ENCODE data around the gene WDR18. TPM values are rescaled to one million over a fixed set of nuclear protein-coding genes. Genes with fewer than 3 reads are reported as not detected.

WDR18 gene
- total RNA-seq, 6 donors from 2014 or later = 29.2 to 122 (median 38.6) TPM

GRCh38 chr19:1014161-1015060 is 30.3 kb downstream of the WDR18 start:
- H3K36me3 ChIP-seq = peaks cover 13 to 55% (median 53%) of the 10 kb centered on the region in 4 donors
- H3K27me3 ChIP-seq = no peaks in the 10 kb centered on the region
- H3K9me3 ChIP-seq = no peaks in the 10 kb centered on the region
- WGBS, 2 donors = 95 to 96% methylated on average over 36 to 37 of the region's 49 CpGs
- ATAC-seq (ENCODE audit: low FRiP score in 2 of 2) = no peak
- H3K4me3 ChIP-seq = no peak overlapping the region
- peak in 1 of 2 donors; percentile 84 for DNase-seq
- TF ChIP-seq POLR2AphosphoS5 (IDR thresholded peaks at IDR 0.05) (no peak), CTCF (IDR thresholded peaks at IDR 0.05) (no peak), EP300 (IDR thresholded peaks at IDR 0.05) (no peak), POLR2A (IDR thresholded peaks at IDR 0.05) (no peak)
- H3K27ac ChIP-seq = no peak overlapping the region
- peaks cover 37 to 50% (median 43%) of the 10 kb centered on the region in 4 donors for H3K4me1 ChIP-seq

GRCh38 chr19:1015061-1015781 is 31.1 kb downstream of the WDR18 start:
- no peak overlapping the region for H3K4me3 ChIP-seq
- H3K27me3 ChIP-seq = no peaks in the 10 kb centered on the region
- peak in 1 of 2 donors; percentile 81 for DNase-seq
- no peak for ATAC-seq (ENCODE audit: low FRiP score in 2 of 2)
- H3K27ac ChIP-seq = no peak overlapping the region
- H3K9me3 ChIP-seq = no peaks in the 10 kb centered on the region
- TF ChIP-seq POLR2A (IDR thresholded peaks at IDR 0.05) = no peak
- TF ChIP-seq EP300 (IDR thresholded peaks at IDR 0.05) = no peak
- H3K36me3 ChIP-seq = peaks cover 13 to 48% (median 44%) of the 10 kb centered on the region in 4 donors
- H3K4me1 ChIP-seq = peaks cover 42 to 58% (median 48%) of the 10 kb centered on the region in 4 donors
- WGBS, 2 donors = 92 to 93% methylated on average over 7 to 26 of the region's 29 CpGs

- WGBS, 2 donors = 68 to 78% methylated on average over 11 to 23 of the region's 31 CpGs
- TF ChIP-seq POLR2A (IDR thresholded peaks at IDR 0.05) (no peak), EP300 (IDR thresholded peaks at IDR 0.05) (no peak), POLR2AphosphoS5 (IDR thresholded peaks at IDR 0.05) (no peak), CTCF (IDR thresholded peaks at IDR 0.05) (no peak)
- Histone ChIP-seq H3K9me3 (no peaks in the 10 kb centered on the region), H3K4me3 (no peak overlapping the region), H3K4me1 (peaks cover 42 to 60% (median 48%) of the 10 kb centered on the region in 4 donors), H3K27me3 (no peaks in the 10 kb centered on the region), H3K36me3 (peaks cover 9 to 40% (median 37%) of the 10 kb centered on the region in 4 donors), H3K27ac (peak overlapping the region; percentile 8 to 96 (median 54))
- DNase-seq (peak in 1 of 2 donors; percentile 72), ATAC-seq (ENCODE audit: low FRiP score in 2 of 2) (no peak)
Measured at GRCh38 chr19:1015782-1016646, 31.9 kb downstream of the WDR18 start.

- H3K9me3 ChIP-seq = no peaks in the 10 kb centered on the region
- H3K27me3 ChIP-seq = no peaks in the 10 kb centered on the region
- 20 to 38% methylated on average over 1 to 12 of the region's 12 CpGs for WGBS, 2 donors
- H3K4me3 ChIP-seq = no peak overlapping the region
- TF ChIP-seq POLR2AphosphoS5 (IDR thresholded peaks at IDR 0.05) = peak in 1 of 2 donors; percentile 62
- TF ChIP-seq CTCF (IDR thresholded peaks at IDR 0.05) = no peak
- DNase-seq = peak in 1 of 2 donors; percentile 49
- ATAC-seq (ENCODE audit: low FRiP score in 2 of 2) = no peak
- peaks cover 43 to 62% (median 49%) of the 10 kb centered on the region in 4 donors for H3K4me1 ChIP-seq
- H3K36me3 ChIP-seq = peaks cover 4 to 34% (median 30%) of the 10 kb centered on the region in 4 donors
- peak overlapping the region; percentile 40 to 96 (median 54) for H3K27ac ChIP-seq
Measured at GRCh38 chr19:1016647-1017114, 32.5 kb downstream of the WDR18 start.

Data from upper lobe of left lung (tissue), 6 donors.